BJ (cell line): ENCODE data around the gene ALDH18A1. TPM values are rescaled to one million over a fixed set of nuclear protein-coding genes. Genes with fewer than 3 reads are reported as not detected.

Source experiments
- CTCF ChIA-PET: fragments of 350-600 bp; formaldehyde crosslinking; extraction: SDS; loops from one replicate; lab custom pipeline; 2021; ENCODE audit warnings: antibody characterized with exemption, inconsistent platforms; lab: Yijun Ruan, JAX
- POLR2A ChIA-PET: fragments of 300-600 bp; sonication (Branson Sonifier 250); formaldehyde crosslinking; extraction: SDS; loops from one replicate; lab custom pipeline; 2021; ENCODE audit warnings: antibody characterized with exemption; lab: Charles Lee
- DNase-seq: peaks from one replicate; pipeline ENCODE4 v3.0.0-alpha.2; 2011; ENCODE audit warnings: low read depth
- H3K27me3 ChIP-seq: 2 replicates; pipeline ENCODE4 v1.6.0; 2011; ENCODE audit warnings: low read length; ENCODE audit not compliant: control insufficient read depth, insufficient read depth
- H3K36me3 ChIP-seq: 2 replicates; pipeline ENCODE4 v1.5.1; 2011; ENCODE audit warnings: low read length; ENCODE audit not compliant: control insufficient read depth, insufficient read depth
- H3K4me3 ChIP-seq: 2 replicates; pipeline ENCODE4 v1.5.1; 2011; ENCODE audit warnings: low read depth, mild to moderate bottlenecking, control low read depth, low read length
- polyA plus RNA-seq: library from polyadenylated mRNA; depleted of rRNA; stranded (reverse); fragments of >200 nt; gene quantifications from 2 replicates; pipeline ENCODE4 v1.2.3, GENCODE V29; 2011; rRNA removed
- TF ChIP-seq, protein P1 (sequence below): IDR thresholded peaks from 2 replicates; pipeline ENCODE4 v1.5.1; 2011; ENCODE audit warnings: low read depth, mild to moderate bottlenecking, control low read depth, inconsistent platforms, low read length, moderate library complexity; ENCODE audit not compliant: insufficient read depth

The ALDH18A1 gene
- polyA plus RNA-seq, 1 experiment = 109 TPM

- ChIA-PET POLR2A (no interaction called here), CTCF (interaction anchor here (1.2 kb wide), 1 partner anchor 126 kb away, joined by 3 read pairs; no protein-coding TSS in a partner anchor)
- Histone ChIP-seq H3K4me3 (no peak overlapping the region), H3K27me3 (peaks cover 4% of the 10 kb centered on the region), H3K36me3 (no peaks in the 10 kb centered on the region)
- DNase-seq = no peak
- TF ChIP-seq, protein P1, sequence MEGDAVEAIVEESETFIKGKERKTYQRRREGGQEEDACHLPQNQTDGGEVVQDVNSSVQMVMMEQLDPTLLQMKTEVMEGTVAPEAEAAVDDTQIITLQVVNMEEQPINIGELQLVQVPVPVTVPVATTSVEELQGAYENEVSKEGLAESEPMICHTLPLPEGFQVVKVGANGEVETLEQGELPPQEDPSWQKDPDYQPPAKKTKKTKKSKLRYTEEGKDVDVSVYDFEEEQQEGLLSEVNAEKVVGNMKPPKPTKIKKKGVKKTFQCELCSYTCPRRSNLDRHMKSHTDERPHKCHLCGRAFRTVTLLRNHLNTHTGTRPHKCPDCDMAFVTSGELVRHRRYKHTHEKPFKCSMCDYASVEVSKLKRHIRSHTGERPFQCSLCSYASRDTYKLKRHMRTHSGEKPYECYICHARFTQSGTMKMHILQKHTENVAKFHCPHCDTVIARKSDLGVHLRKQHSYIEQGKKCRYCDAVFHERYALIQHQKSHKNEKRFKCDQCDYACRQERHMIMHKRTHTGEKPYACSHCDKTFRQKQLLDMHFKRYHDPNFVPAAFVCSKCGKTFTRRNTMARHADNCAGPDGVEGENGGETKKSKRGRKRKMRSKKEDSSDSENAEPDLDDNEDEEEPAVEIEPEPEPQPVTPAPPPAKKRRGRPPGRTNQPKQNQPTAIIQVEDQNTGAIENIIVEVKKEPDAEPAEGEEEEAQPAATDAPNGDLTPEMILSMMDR = no peak
Measured at GRCh38 chr10:95556994-95557767, 99.3 kb downstream of the ALDH18A1 start.

Other genes with a start within 250 kb of the ALDH18A1 start
- 1.1 and 1.8 TPM in 2 replicates for gene SORBS1, start 95.3 kb downstream of the ALDH18A1 start, polyA plus RNA-seq
- 38.0 and 48.6 TPM in 2 replicates for gene TCTN3, start 37.2 kb upstream of the ALDH18A1 start, polyA plus RNA-seq
- gene ENTPD1, start 99.5 kb upstream of the ALDH18A1 start, polyA plus RNA-seq = 0.04 and 0.20 TPM in 2 replicates